ENCODE data around the gene TRABD2B. TPM values are rescaled to one million over a fixed set of nuclear protein-coding genes. Genes with fewer than 3 reads are reported as not detected.

The TRABD2B gene
- total and polyA plus RNA-seq, 4 donors = 0.28 to 2.6 (median 1.3) TPM

DNA sequence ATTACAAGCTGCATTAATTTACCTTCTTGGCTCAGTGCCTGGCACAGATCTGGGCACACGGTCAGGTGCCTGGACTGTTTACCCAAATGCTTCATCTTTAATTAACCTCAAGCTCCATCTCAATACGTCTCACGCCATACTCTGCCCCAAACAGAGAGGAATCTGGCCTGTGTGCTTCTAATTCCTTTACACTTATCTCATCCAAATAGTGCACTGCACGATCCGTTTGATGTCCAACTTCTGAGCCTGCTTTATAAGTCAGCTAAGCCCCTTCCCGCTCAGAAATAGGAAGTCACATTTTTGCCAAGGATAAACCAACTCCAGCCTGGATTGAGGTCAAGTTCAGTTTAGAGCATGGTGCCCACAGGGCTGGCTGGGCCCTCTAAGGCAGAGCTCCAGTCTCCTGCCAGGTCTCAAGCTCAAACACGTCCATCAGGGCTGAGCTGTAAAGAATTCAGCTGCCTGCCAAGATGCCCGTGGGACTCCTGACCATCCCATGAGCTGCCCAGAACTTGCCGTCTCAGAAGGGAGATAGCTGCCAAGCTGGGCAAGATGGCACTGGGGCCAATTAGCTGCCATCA is 233.5 kb downstream of the TRABD2B start:
- WGBS = 87% methylated on average over 9 of the region's 9 CpGs
- peaks cover 0 to 17% (median 13%) of the 10 kb centered on the region in 4 donors for H3K4me1 ChIP-seq (ENCODE audit: control insufficient read depth in 4 of 4, insufficient read depth in 4 of 4, low read length in 3 of 4)
- no peaks in the 10 kb centered on the region for H3K9me3 ChIP-seq (ENCODE audit: control insufficient read depth in 4 of 4, low read length in 3 of 4)
- no peak overlapping the region for H3K27ac ChIP-seq (ENCODE audit: low read depth in 1 of 2, low read length in 2 of 2)
- TF ChIP-seq, protein P1, sequence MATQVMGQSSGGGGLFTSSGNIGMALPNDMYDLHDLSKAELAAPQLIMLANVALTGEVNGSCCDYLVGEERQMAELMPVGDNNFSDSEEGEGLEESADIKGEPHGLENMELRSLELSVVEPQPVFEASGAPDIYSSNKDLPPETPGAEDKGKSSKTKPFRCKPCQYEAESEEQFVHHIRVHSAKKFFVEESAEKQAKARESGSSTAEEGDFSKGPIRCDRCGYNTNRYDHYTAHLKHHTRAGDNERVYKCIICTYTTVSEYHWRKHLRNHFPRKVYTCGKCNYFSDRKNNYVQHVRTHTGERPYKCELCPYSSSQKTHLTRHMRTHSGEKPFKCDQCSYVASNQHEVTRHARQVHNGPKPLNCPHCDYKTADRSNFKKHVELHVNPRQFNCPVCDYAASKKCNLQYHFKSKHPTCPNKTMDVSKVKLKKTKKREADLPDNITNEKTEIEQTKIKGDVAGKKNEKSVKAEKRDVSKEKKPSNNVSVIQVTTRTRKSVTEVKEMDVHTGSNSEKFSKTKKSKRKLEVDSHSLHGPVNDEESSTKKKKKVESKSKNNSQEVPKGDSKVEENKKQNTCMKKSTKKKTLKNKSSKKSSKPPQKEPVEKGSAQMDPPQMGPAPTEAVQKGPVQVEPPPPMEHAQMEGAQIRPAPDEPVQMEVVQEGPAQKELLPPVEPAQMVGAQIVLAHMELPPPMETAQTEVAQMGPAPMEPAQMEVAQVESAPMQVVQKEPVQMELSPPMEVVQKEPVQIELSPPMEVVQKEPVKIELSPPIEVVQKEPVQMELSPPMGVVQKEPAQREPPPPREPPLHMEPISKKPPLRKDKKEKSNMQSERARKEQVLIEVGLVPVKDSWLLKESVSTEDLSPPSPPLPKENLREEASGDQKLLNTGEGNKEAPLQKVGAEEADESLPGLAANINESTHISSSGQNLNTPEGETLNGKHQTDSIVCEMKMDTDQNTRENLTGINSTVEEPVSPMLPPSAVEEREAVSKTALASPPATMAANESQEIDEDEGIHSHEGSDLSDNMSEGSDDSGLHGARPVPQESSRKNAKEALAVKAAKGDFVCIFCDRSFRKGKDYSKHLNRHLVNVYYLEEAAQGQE (IDR thresholded peaks at IDR 0.05) = no peak
- no peak for TF ChIP-seq SP1 (IDR thresholded peaks at IDR 0.05)
- TF ChIP-seq HNF4A (conservative IDR thresholded peaks at IDR 0.05) = no peak
- TF ChIP-seq HNF4G (IDR thresholded peaks at IDR 0.05) = no peak
- TF ChIP-seq, protein P2, sequence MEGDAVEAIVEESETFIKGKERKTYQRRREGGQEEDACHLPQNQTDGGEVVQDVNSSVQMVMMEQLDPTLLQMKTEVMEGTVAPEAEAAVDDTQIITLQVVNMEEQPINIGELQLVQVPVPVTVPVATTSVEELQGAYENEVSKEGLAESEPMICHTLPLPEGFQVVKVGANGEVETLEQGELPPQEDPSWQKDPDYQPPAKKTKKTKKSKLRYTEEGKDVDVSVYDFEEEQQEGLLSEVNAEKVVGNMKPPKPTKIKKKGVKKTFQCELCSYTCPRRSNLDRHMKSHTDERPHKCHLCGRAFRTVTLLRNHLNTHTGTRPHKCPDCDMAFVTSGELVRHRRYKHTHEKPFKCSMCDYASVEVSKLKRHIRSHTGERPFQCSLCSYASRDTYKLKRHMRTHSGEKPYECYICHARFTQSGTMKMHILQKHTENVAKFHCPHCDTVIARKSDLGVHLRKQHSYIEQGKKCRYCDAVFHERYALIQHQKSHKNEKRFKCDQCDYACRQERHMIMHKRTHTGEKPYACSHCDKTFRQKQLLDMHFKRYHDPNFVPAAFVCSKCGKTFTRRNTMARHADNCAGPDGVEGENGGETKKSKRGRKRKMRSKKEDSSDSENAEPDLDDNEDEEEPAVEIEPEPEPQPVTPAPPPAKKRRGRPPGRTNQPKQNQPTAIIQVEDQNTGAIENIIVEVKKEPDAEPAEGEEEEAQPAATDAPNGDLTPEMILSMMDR (IDR thresholded peaks at IDR 0.05; ENCODE audit: low read depth, low read length, missing input control) = no peak
- no peak for TF ChIP-seq NR2F2 (IDR thresholded peaks at IDR 0.05)
- no peak for TF ChIP-seq EGR1 (IDR thresholded peaks at IDR 0.05; ENCODE audit: low read depth in 2 of 2)
- H3K27me3 ChIP-seq (ENCODE audit: control insufficient read depth in 4 of 4, insufficient read depth in 4 of 4, low read length in 3 of 4) = no peaks in the 10 kb centered on the region
- DNase-seq (ENCODE audit: low spot score) = no peak
- H3K9ac ChIP-seq (ENCODE audit: low read depth in 1 of 2, low read length in 2 of 2) = no peak overlapping the region
- H3K4me3 ChIP-seq (ENCODE audit: low read depth in 1 of 3, low read length in 3 of 3) = no peak overlapping the region
- H3K36me3 ChIP-seq (ENCODE audit: control insufficient read depth in 4 of 4, insufficient read depth in 3 of 4, low read depth in 1 of 4, low read length in 3 of 4) = no peaks in the 10 kb centered on the region

DNA sequence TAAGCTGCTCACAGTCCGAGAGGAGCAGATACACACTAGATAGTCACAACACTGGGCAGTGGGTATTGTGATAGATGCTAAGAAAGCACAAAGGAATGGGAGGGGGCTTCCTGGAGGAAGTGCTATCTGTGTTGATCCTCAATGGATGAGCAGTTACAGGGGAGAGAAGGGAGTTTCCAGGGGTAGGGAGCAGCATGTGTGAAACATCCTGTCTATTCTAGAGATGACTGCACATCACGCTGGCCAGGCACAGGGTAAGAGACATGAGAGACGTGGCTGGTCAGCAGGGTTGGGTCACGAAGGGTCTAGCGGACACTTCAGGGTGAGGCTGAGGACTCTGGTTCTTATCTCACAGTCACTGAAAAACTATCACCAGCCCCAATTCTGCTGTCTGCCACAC is 235.2 kb downstream of the TRABD2B start:
- H3K9me3 ChIP-seq (ENCODE audit: control insufficient read depth in 4 of 4, low read length in 3 of 4) = no peaks in the 10 kb centered on the region
- no peak overlapping the region for H3K9ac ChIP-seq (ENCODE audit: low read depth in 1 of 2, low read length in 2 of 2)
- no peak for TF ChIP-seq HNF4A (conservative IDR thresholded peaks at IDR 0.05)
- H3K4me3 ChIP-seq (ENCODE audit: low read depth in 1 of 3, low read length in 3 of 3) = no peak overlapping the region
- 68% methylated on average over 5 of the region's 5 CpGs for WGBS
- no peak for DNase-seq (ENCODE audit: low spot score)
- no peak overlapping the region for H3K27ac ChIP-seq (ENCODE audit: low read depth in 1 of 2, low read length in 2 of 2)
- peaks cover 0 to 5% (median 3%) of the 10 kb centered on the region in 4 donors for H3K4me1 ChIP-seq (ENCODE audit: control insufficient read depth in 4 of 4, insufficient read depth in 4 of 4, low read length in 3 of 4)
- H3K27me3 ChIP-seq (ENCODE audit: control insufficient read depth in 4 of 4, insufficient read depth in 4 of 4, low read length in 3 of 4) = no peaks in the 10 kb centered on the region
- no peaks in the 10 kb centered on the region for H3K36me3 ChIP-seq (ENCODE audit: control insufficient read depth in 4 of 4, insufficient read depth in 3 of 4, low read depth in 1 of 4, low read length in 3 of 4)

DNA sequence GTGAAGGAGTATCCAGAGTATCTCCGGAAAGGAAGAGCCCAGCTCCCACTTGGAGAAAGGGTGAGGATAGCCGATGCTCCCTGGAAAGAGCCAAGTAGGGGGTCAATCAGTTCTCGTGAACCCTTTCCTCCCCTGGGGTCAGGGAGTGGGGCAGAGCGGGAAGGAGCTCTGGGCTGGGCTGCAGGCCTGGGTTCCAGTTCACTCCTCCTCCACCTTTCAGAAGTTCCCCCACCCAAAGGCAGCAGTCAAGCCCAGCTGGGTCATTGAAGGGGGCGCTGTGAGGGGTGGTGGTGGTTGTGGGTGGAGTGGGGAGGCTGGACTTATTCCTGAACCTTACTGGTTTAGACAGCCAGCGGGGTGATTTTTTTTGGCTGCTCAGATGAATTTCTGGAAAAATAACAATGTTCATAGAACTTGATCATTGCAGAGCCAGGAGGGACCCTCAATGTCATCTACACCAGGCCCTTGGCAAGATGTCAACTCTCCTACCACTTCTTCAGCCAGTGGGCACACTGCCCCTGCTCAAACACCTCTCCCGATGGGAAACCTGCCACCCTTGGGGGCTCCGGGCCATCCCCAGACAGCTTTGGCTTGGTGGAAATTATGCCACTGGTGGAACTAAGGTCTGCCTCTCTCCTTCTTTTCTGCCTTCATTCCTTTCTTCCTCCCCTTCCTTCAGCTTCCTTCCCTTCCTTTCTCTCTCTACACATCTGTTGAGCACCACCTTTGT is 235.8 kb downstream of the TRABD2B start:
- no peak for TF ChIP-seq HNF4G (IDR thresholded peaks at IDR 0.05)
- WGBS = 94% methylated on average over 8 of the region's 8 CpGs
- no peak for DNase-seq (ENCODE audit: low spot score)

More for the DNA sequence above, 235.8 kb downstream of the TRABD2B start:
- H3K27ac ChIP-seq (ENCODE audit: low read depth in 1 of 2, low read length in 2 of 2) = no peak overlapping the region
- no peaks in the 10 kb centered on the region for H3K36me3 ChIP-seq (ENCODE audit: control insufficient read depth in 4 of 4, insufficient read depth in 3 of 4, low read depth in 1 of 4, low read length in 3 of 4)
- no peaks in the 10 kb centered on the region for H3K4me1 ChIP-seq (ENCODE audit: control insufficient read depth in 4 of 4, insufficient read depth in 4 of 4, low read length in 3 of 4)
- no peak overlapping the region for H3K4me3 ChIP-seq (ENCODE audit: low read depth in 1 of 3, low read length in 3 of 3)
- H3K9me3 ChIP-seq (ENCODE audit: control insufficient read depth in 4 of 4, low read length in 3 of 4) = no peaks in the 10 kb centered on the region
- H3K27me3 ChIP-seq (ENCODE audit: control insufficient read depth in 4 of 4, insufficient read depth in 4 of 4, low read length in 3 of 4) = no peaks in the 10 kb centered on the region
- H3K9ac ChIP-seq (ENCODE audit: low read depth in 1 of 2, low read length in 2 of 2) = no peak overlapping the region
